ENCODE measurements around the gene SEC61B. TPM values are rescaled to one million over a fixed set of nuclear protein-coding genes. Genes with fewer than 3 reads are reported as not detected.

The SEC61B gene
- total RNA-seq, 1 experiment from 2014 or later, result 167 TPM

GRCh38 chr9:99262949-99263418 lies 40.9 kb downstream of the SEC61B start:
- Mint-ChIP-seq H3K27ac (no peak overlapping the region), H3K4me3 (no peak overlapping the region), H3K36me3 (no peaks in the 10 kb centered on the region), H3K27me3 (ENCODE audit: low read depth) (no peaks in the 10 kb centered on the region), H3K9me3 (no peaks in the 10 kb centered on the region), H3K4me1 (peaks cover 19% of the 10 kb centered on the region)
- TF ChIP-seq CREB1 (CRISPR knock-in tag; IDR thresholded peaks at IDR 0.05), result no peak
- TF ChIP-seq NR1H2 (CRISPR knock-in tag; IDR thresholded peaks at IDR 0.05), result no peak
- no peak for TF ChIP-seq MAX (CRISPR knock-in tag; IDR thresholded peaks at IDR 0.05)
- no peak for TF ChIP-seq ZNF219 (CRISPR knock-in tag; IDR thresholded peaks at IDR 0.05; ENCODE audit: borderline replicate concordance)
- TF ChIP-seq ESRRA (CRISPR knock-in tag; IDR thresholded peaks at IDR 0.05; ENCODE audit: borderline replicate concordance), result no peak
- no peak for TF ChIP-seq IRF2 (CRISPR knock-in tag; IDR thresholded peaks at IDR 0.05; ENCODE audit: borderline replicate concordance, low read depth)
- no peak for TF ChIP-seq ZBTB21 (CRISPR knock-in tag; IDR thresholded peaks at IDR 0.05; ENCODE audit: borderline replicate concordance)
- TF ChIP-seq ZNF396 (CRISPR knock-in tag; IDR thresholded peaks at IDR 0.05; ENCODE audit: borderline replicate concordance), result no peak
- no peak for TF ChIP-seq SOX15 (CRISPR knock-in tag; IDR thresholded peaks at IDR 0.05)
- TF ChIP-seq PRDM15 (CRISPR knock-in tag; IDR thresholded peaks at IDR 0.05), result no peak
- TF ChIP-seq, protein P1, sequence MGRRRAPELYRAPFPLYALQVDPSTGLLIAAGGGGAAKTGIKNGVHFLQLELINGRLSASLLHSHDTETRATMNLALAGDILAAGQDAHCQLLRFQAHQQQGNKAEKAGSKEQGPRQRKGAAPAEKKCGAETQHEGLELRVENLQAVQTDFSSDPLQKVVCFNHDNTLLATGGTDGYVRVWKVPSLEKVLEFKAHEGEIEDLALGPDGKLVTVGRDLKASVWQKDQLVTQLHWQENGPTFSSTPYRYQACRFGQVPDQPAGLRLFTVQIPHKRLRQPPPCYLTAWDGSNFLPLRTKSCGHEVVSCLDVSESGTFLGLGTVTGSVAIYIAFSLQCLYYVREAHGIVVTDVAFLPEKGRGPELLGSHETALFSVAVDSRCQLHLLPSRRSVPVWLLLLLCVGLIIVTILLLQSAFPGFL (CRISPR knock-in tag; IDR thresholded peaks at IDR 0.05; ENCODE audit: borderline replicate concordance), result no peak
- TF ChIP-seq, protein P2, sequence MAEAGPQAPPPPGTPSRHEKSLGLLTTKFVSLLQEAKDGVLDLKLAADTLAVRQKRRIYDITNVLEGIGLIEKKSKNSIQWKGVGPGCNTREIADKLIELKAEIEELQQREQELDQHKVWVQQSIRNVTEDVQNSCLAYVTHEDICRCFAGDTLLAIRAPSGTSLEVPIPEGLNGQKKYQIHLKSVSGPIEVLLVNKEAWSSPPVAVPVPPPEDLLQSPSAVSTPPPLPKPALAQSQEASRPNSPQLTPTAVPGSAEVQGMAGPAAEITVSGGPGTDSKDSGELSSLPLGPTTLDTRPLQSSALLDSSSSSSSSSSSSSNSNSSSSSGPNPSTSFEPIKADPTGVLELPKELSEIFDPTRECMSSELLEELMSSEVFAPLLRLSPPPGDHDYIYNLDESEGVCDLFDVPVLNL (CRISPR knock-in tag; IDR thresholded peaks at IDR 0.05; ENCODE audit: borderline replicate concordance, low read depth), result no peak
- TF ChIP-seq, protein P3, sequence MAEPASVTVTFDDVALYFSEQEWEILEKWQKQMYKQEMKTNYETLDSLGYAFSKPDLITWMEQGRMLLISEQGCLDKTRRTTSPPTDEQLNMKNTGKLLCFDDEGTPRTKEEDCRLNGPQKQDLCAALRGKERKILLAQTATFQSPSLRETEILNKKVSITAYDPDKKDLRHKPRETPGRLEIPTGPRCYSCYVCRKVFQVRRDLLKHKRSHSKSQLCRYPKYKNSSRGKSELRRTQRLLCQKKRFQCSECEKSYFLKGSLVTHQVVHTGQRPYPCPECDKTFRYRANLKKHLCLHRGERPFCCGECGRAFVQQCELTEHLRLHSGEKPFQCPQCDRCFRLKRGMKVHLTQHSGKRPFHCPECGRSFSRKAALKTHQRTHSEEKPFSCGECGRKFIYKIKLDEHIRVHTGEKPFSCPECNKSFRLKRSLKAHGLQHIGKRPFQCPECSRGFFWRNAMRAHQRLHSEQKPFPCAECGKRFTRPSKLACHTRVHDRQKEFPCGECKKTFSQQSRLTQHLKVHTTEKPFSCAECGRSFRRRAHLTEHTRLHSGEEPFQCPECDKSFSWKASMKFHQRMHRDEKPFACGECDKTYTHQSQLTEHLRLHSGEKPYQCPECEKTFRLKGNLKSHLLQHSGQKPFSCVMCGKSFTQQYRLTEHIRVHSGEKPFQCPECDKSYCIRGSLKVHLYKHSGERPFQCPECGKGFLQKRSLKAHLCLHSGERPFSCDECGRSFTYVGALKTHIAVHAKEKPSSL (CRISPR knock-in tag; conservative IDR thresholded peaks at IDR 0.05), result no peak
- no peak for TF ChIP-seq ZNF263 (CRISPR knock-in tag; IDR thresholded peaks at IDR 0.05; ENCODE audit: low read depth)
- no peak for TF ChIP-seq ZNF416 (CRISPR knock-in tag; IDR thresholded peaks at IDR 0.05)
- no peak for TF ChIP-seq MYBL2 (CRISPR knock-in tag; IDR thresholded peaks at IDR 0.05)
- TF ChIP-seq PRRX2 (CRISPR knock-in tag; IDR thresholded peaks at IDR 0.05), result no peak
- TF ChIP-seq TP53 (CRISPR knock-in tag; IDR thresholded peaks at IDR 0.05), result no peak
- no peak for TF ChIP-seq ZNF232 (CRISPR knock-in tag; IDR thresholded peaks at IDR 0.05)
- no peak for DNase-seq (ENCODE audit: low spot score)
- CTCF ChIA-PET, result interaction anchor here (0.7 kb wide), 1 partner anchor 78 kb away, joined by 3 read pairs; no protein-coding TSS in a partner anchor
- ATAC-seq, result no peak
- POLR2A ChIA-PET, result no interaction called here

Measured in WTC11 (cell line).